Endothelial cell (in vitro differentiated cells): ENCODE measurements around the gene ELOVL4. TPM values are rescaled to one million over a fixed set of nuclear protein-coding genes. Genes with fewer than 3 reads are reported as not detected.

Source experiments
- DNase-seq: peaks from one replicate; pipeline ENCODE4 v3.0.0; 2021; ENCODE audit warnings: low spot score
- H3K27ac Mint-ChIP-seq: one replicate; pipeline ENCODE4 v1.8.0; 2021; ENCODE audit warnings: mixed read lengths, inconsistent platforms; ENCODE audit not compliant: unreplicated experiment
- H3K27me3 Mint-ChIP-seq: one replicate; pipeline ENCODE4 v1.8.0; 2021; ENCODE audit warnings: mild to moderate bottlenecking, moderate library complexity, mixed read lengths, inconsistent platforms; ENCODE audit not compliant: unreplicated experiment
- H3K36me3 Mint-ChIP-seq: one replicate; pipeline ENCODE4 v1.8.0; 2021; ENCODE audit warnings: mild to moderate bottlenecking, low read depth, mixed read lengths, inconsistent platforms; ENCODE audit not compliant: unreplicated experiment
- H3K4me1 Mint-ChIP-seq: one replicate; pipeline ENCODE4 v1.8.0; 2021; ENCODE audit warnings: mild to moderate bottlenecking, mixed read lengths, inconsistent platforms; ENCODE audit not compliant: unreplicated experiment
- H3K4me3 Mint-ChIP-seq: one replicate; pipeline ENCODE4 v1.8.0; 2021; ENCODE audit warnings: mild to moderate bottlenecking, mixed read lengths, inconsistent platforms; ENCODE audit not compliant: unreplicated experiment
- H3K9me3 Mint-ChIP-seq: one replicate; pipeline ENCODE4 v1.8.0; 2021; ENCODE audit warnings: mixed read lengths, inconsistent platforms; ENCODE audit not compliant: unreplicated experiment
- CTCF ChIP-seq: fragments of 200-600 bp; sonication (generic); IDR thresholded peaks from one replicate; pipeline ENCODE4 v1.5.0; 2021; ENCODE audit warnings: antibody characterized with exemption; ENCODE audit not compliant: unreplicated experiment
- total RNA-seq: library from RNA; stranded (reverse); fragmentation: NEBNext Ultra II Directional; extraction: Animal tissue kit (Norgen Biotek cat#: 25700); gene quantifications from one replicate; pipeline ENCODE4 v1.2.1, GENCODE V29; 2021; ENCODE audit not compliant: unreplicated experiment

Gene ELOVL4
- total RNA-seq, 1 donor from 2014 or later: 3.3 TPM

GRCh38 chr6:79943133-79943532, 4.2 kb downstream of the ELOVL4 start:
- peaks cover 4% of the 10 kb centered on the region for H3K27me3 Mint-ChIP-seq
- H3K36me3 Mint-ChIP-seq: no peaks in the 10 kb centered on the region
- H3K27ac Mint-ChIP-seq: no peak overlapping the region
- peaks cover 10% of the 10 kb centered on the region for H3K4me1 Mint-ChIP-seq
- TF ChIP-seq CTCF: no peak
- no peaks in the 10 kb centered on the region for H3K9me3 Mint-ChIP-seq
- H3K4me3 Mint-ChIP-seq: no peak overlapping the region
- DNase-seq: no peak

GRCh38 chr6:79941489-79942151, 5.7 kb downstream of the ELOVL4 start:
- Mint-ChIP-seq H3K9me3 (no peaks in the 10 kb centered on the region), H3K27me3 (peaks cover 2% of the 10 kb centered on the region), H3K4me3 (no peak overlapping the region), H3K36me3 (no peaks in the 10 kb centered on the region), H3K4me1 (peaks cover 11% of the 10 kb centered on the region), H3K27ac (no peak overlapping the region)
- TF ChIP-seq CTCF: no peak
- no peak for DNase-seq

- H3K9me3 Mint-ChIP-seq: no peaks in the 10 kb centered on the region
- no peak overlapping the region for H3K27ac Mint-ChIP-seq
- no peak overlapping the region for H3K4me3 Mint-ChIP-seq
- no peaks in the 10 kb centered on the region for H3K36me3 Mint-ChIP-seq
- no peak for TF ChIP-seq CTCF
- peaks cover 6% of the 10 kb centered on the region for H3K4me1 Mint-ChIP-seq
- no peaks in the 10 kb centered on the region for H3K27me3 Mint-ChIP-seq
- DNase-seq: no peak
These were observed 18.8 kb downstream of the ELOVL4 start for GRCh38 chr6:79928478-79928998.

GRCh38 chr6:79927758-79928157, 19.6 kb downstream of the ELOVL4 start:
- Mint-ChIP-seq H3K27me3 (no peaks in the 10 kb centered on the region), H3K4me1 (peaks cover 2% of the 10 kb centered on the region), H3K36me3 (no peaks in the 10 kb centered on the region), H3K9me3 (no peaks in the 10 kb centered on the region), H3K27ac (no peak overlapping the region), H3K4me3 (no peak overlapping the region)
- TF ChIP-seq CTCF: no peak
- DNase-seq: no peak

GRCh38 chr6:79923270-79923669, 24.1 kb downstream of the ELOVL4 start:
- TF ChIP-seq CTCF: no peak
- Mint-ChIP-seq H3K4me3 (no peak overlapping the region), H3K36me3 (no peaks in the 10 kb centered on the region), H3K4me1 (no peaks in the 10 kb centered on the region), H3K27ac (no peak overlapping the region), H3K9me3 (no peaks in the 10 kb centered on the region), H3K27me3 (no peaks in the 10 kb centered on the region)
- no peak for DNase-seq
